ENCODE data around the gene MPZL2.

GRCh38 chr11:118252688-118253087 is 11.4 kb downstream of the MPZL2 start:
- TF ChIP-seq CBX2 (IDR thresholded peaks at IDR 0.05; ENCODE audit: insufficient read depth, low read length, poor library complexity, severe bottlenecking) (no peak), ATF7 (IDR thresholded peaks at IDR 0.05) (no peak), NFATC3 (IDR thresholded peaks at IDR 0.05) (no peak), EZH2 (IDR thresholded peaks at IDR 0.05; ENCODE audit: borderline replicate concordance, low read depth, low read length) (no peak), EHMT2 (IDR thresholded peaks at IDR 0.05) (no peak), CBFB (CRISPR knock-in tag; IDR thresholded peaks at IDR 0.05) (no peak), ZNF318 (IDR thresholded peaks at IDR 0.05; ENCODE audit: borderline replicate concordance in 1 of 2, low read depth in 1 of 2) (no peak), POLR2A (conservative IDR thresholded peaks at IDR 0.05) (no peak), CHD2 (IDR thresholded peaks at IDR 0.05; ENCODE audit: low read depth, low read length) (no peak), FOXA1 (IDR thresholded peaks at IDR 0.05; ENCODE audit: borderline replicate concordance) (no peak)

Measured in K562 (cell line).